GM19240 (cell line): ENCODE measurements around the gene KIAA0232.
"Not testable (repeated sequence)": the region's sequence is repeated elsewhere in the genome, so short reads cannot be mapped to it uniquely, and the experiment has no call there.

ENCODE experiments used
- DNase-seq: peaks from one replicate; pipeline ENCODE4 v3.0.0; 2011; ENCODE audit warnings: low spot score; ENCODE audit not compliant: insufficient read length

KIAA0232 gene

GRCh38 chr4:6755088-6755753 is 27.3 kb upstream of the KIAA0232 start:
- no peak for DNase-seq

- not testable (repeated sequence) for DNase-seq
These were observed 26.2 kb upstream of the KIAA0232 start for GRCh38 chr4:6756345-6756744.

GRCh38 chr4:6758728-6759127 is 23.8 kb upstream of the KIAA0232 start:
- DNase-seq: no peak

GRCh38 chr4:6760865-6761264 is 21.7 kb upstream of the KIAA0232 start:
- no peak for DNase-seq

- DNase-seq: no peak
These were observed 20.6 kb upstream of the KIAA0232 start for GRCh38 chr4:6761649-6762615.

- DNase-seq: no peak
These were observed 19.1 kb upstream of the KIAA0232 start for GRCh38 chr4:6763330-6763851.

GRCh38 chr4:6764976-6765620 is 17.4 kb upstream of the KIAA0232 start:
- no peak for DNase-seq

GRCh38 chr4:6765703-6766102 is 16.8 kb upstream of the KIAA0232 start:
- DNase-seq: no peak

- no peak for DNase-seq
These were observed 15.2 kb upstream of the KIAA0232 start for GRCh38 chr4:6767386-6767747.

- no peak for DNase-seq
These were observed 14.6 kb upstream of the KIAA0232 start for GRCh38 chr4:6767748-6768538.

GRCh38 chr4:6768539-6768905 is 14.0 kb upstream of the KIAA0232 start:
- no peak for DNase-seq

- DNase-seq: no peak
These were observed 13.1 kb upstream of the KIAA0232 start for GRCh38 chr4:6769233-6769988.

GRCh38 chr4:6769989-6770420 is 12.5 kb upstream of the KIAA0232 start:
- DNase-seq: no peak

GRCh38 chr4:6770581-6771228 is 11.8 kb upstream of the KIAA0232 start:
- DNase-seq: no peak

- no peak for DNase-seq
These were observed 11.3 kb upstream of the KIAA0232 start for GRCh38 chr4:6771229-6771671.

GRCh38 chr4:6772223-6772928 is 10.2 kb upstream of the KIAA0232 start:
- no peak for DNase-seq

GRCh38 chr4:6773106-6773505 is 9.4 kb upstream of the KIAA0232 start:
- no peak for DNase-seq

- no peak for DNase-seq
These were observed 8.6 kb upstream of the KIAA0232 start for GRCh38 chr4:6773616-6774540.
